ENCODE results near the gene GABRD.
A peak's percentile ranks its signal among the peaks of the same experiment; 100 is the strongest.

Gene GABRD

GRCh38 chr1:1985375-1986050 lies 33.6 kb upstream of the GABRD start:
- no peak for DNase-seq

- DNase-seq, result no peak
These were observed 32.5 kb upstream of the GABRD start for GRCh38 chr1:1986451-1987141.

DNA sequence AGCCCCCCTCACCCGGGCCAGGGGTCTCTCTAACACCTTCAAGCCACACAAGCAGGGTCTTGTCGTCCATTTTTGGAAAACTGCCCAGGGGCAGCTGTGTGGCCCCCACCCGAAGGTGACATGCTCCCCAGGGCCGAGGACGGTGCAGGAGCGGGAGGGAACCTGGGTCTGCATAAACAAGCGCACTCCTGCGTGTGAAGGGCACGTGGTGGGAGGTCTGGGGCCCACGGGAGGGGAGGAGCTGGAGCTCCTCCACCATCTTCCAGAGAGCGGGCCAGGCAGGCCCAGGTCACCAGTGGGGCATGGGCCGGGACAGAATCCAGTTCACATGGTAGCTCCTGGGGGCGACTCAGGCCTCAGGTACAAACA lies 32.0 kb upstream of the GABRD start:
- no peak for DNase-seq

DNA sequence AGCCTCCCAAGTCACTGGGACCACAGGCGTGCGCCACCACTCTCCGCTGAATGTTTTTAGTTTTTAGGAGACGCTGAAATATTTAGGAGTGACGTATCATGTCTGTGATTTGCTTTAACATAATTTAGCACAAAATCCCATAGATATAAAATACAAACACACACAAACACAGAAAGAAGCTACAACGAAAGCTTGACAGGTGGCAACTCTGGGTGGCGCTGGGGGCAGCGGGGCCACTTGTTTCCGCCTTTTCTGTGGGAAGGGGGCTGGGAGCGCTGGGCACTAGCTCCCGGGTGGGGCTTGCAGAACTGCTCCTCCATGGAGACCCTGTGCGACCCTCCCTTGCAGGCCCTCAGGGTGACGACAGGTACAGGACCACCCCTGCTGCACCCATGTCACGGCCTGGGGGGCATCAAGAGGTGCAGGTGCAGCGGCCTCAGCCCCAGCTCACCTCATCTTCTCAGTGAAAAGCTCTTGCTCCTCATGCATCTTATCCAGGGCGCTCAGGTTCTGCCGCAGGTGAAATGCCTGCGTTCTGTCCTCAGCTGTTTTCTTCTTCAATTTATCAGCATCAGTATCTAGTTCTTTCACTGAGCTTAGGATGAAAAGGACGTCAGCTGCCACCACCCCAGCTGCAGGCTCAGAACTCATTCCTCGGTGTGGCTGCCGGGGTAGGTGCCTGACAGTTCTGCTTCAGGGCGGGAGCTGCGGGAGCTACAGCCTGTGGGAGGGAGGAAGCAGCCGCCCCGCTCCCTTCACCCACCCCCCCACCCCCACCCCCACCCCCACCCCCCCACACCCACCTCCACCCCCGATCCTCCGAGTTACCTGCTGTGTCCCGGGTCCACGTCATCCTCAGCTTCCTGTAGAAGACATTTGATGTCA lies 30.8 kb upstream of the GABRD start:
- peak in 1 of 2 donors; percentile 1 for DNase-seq

GRCh38 chr1:1989102-1989542 lies 30.0 kb upstream of the GABRD start:
- no peak for DNase-seq

DNA sequence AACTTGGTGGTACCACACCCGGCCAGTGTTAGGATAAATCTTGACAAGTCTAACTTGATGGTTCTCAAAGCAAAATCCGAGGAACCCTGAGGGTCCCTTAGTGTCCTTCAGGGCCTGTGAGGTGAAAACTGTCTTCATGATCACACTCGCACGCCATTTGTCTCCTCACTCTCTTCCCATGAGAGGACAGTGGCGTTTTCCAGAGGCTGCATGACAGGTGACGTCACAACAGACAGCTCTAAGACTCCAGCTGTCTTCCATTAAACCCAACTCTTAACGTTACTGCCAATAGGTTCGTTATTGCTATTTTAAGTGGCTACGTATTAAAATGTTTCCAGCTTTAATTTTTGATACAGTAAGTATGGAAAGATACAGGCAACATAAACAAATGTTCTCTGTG lies 29.4 kb upstream of the GABRD start:
- no peak for DNase-seq

GRCh38 chr1:1990222-1990621 lies 28.9 kb upstream of the GABRD start:
- no peak for DNase-seq

GRCh38 chr1:1994536-1994935 lies 24.6 kb upstream of the GABRD start:
- no peak for DNase-seq

- DNase-seq, result no peak
These were observed 22.9 kb upstream of the GABRD start for GRCh38 chr1:1996207-1996651.

DNA sequence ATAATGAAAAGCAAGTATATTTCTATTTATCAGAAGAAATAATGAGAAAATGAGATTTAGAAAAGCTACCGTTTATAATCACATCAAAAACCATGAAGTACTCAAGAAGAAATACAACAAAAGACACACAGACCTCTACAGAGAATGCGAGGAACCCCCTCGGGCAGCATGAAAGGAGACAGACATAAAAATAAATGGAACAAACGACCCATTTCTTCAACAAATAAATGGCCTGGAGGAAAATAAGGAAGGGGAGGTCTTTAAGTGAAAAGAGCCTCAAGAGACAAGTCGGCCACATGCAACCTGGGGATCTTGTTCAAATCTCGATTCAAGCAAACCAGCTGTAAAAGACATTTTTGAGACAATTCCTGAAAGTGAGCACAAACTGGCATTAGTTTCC lies 21.6 kb upstream of the GABRD start:
- DNase-seq, result no peak

DNA sequence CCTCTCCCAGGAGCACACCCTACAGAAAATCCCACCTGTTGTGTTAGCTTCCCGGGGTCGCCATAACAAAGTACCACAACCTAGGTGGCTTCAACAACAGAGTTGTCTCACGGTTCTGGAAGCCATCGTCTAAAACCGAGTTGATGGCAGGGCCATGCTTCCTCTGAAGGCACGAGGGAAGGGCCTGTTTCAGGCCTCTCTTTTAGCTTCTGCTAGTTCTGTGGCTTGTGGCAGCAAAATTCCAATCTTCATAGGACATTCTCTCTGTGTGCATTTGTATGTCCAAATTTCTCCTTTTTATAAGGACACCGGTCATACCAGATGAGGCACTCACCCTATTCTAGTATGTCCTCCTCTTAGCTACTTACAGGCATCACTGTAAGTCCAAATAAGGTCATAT lies 18.7 kb upstream of the GABRD start:
- DNase-seq, result no peak

DNA sequence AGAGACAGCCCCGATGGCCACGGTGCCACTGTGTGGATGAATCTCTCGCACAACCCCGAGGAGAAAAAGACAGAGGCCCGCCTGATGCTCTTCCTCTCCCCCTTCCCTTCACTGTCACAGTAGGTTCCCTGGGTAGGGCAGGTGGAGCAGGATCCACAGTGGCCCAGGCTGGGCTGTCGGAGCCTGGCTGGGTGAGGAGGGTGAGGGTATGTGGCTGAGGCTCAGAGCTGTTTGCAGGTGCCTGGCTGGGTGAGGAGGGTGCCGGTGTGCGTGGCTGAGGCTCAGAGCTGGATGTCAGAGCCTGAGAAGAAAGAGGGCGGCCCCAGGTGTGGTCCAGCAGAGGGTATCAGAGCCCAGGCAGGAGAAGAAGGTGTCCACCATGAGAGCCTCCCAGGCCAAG lies 18.3 kb upstream of the GABRD start:
- no peak for DNase-seq

GRCh38 chr1:2001773-2002411 lies 17.3 kb upstream of the GABRD start:
- DNase-seq, result no peak

- DNase-seq, result no peak
These were observed 15.5 kb upstream of the GABRD start, which contains the start of gene CFAP74 for GRCh38 chr1:2003541-2004131. Gene CFAP74 (minus strand): TSS chr1:2003786. CDS start chr1:1990956, 12,830 bp downstream.

GRCh38 chr1:2004856-2005255 lies 14.3 kb upstream of the GABRD start:
- no peak for DNase-seq

DNA sequence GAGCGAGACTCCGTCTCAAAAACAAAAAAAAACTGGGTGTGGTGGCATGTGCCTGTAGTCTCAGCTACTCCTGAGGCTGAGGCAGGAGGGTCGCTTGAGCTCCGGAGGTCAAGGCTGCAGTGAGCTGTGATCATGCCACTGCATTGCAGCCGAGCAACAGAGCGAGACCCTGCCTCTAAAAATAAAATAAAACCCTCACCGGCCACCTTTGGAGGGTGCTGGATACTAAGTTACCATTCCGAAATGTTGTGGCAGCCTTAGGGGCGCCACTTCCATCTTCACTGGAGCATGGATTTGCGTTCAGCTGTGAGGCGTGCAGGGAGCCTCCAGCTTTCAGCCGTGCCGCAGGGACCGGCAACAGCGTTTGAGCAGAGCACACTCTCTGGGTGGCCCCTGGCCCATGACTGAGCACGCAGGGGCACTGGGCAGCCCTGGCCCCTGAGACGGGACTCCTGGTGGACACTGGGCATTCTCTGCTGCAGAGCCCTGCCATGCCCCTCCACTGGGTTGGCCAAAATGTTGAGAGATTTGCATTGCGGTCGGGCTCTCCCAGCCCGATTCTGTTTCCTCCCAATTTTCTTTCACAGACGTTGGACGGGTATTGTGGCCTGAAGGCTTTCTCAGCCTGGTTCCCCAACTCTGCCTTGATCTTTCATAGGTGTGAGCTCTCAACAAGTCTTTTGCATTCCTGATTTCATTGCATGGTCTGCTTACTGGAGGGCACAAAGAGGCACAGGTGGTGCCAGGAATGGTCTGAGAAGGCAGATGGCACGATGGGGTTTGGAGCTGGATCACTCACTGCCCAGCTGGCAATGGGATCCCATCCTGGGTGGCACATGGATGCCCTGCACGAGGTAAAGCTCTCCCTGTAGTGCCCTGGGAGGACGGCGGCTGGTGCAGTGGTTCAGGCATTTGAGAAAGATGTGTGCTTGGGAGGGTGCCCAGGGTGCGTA lies 9.8 kb upstream of the GABRD start:
- no peak for DNase-seq

DNA sequence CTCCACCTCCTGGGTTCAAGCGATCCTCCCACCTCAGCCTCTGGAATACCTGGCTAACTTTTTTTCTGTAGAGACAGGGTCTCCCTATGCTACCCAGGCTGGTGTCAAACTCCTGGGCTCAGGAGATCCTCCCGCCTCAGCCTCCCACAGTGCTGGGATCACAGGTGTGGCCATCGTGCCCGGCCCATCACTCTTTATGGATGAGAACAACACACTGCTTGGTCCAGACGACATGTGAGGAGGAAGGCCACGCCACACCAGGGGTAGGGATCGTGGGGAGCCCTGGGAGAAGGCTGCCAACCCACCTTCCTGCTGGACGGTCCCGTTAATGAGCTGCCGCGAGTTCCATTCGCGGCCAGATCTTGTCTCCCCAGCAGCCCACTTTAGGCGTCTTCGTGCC lies 5.0 kb upstream of the GABRD start:
- no peak for DNase-seq

- DNase-seq, result no peak
These were observed 4.1 kb upstream of the GABRD start for GRCh38 chr1:2014741-2015735.

GRCh38 chr1:2016123-2016522 lies 3.0 kb upstream of the GABRD start:
- no peak for DNase-seq

All from CD4-positive, alpha-beta T cell treated with Interferon alpha-2 for 1 hour (primary cell).